ENCODE data around the gene ZNF511. TPM values are rescaled to one million over a fixed set of nuclear protein-coding genes. Genes with fewer than 3 reads are reported as not detected.

Gene ZNF511
- total and polyA plus RNA-seq, 2 of the 4 experiments (the other 2 are of a cell fraction), result 13.6 to 32.6 TPM

- Histone ChIP-seq H3K9me3 (ENCODE audit: control insufficient read depth, insufficient read depth, low read length) (no peaks in the 10 kb centered on the region), H2AK9ac (replicated peaks; ENCODE audit: low read depth, low read length, poor library complexity) (no peak overlapping the region), H3K9ac (ENCODE audit: low read depth, low read length) (no peak overlapping the region), H4K5ac (ENCODE audit: low read depth, low read length) (no peak overlapping the region), H4K20me1 (ENCODE audit: insufficient read depth, low read length) (peaks cover 3% of the 10 kb centered on the region; the same call in 1 of the 2 replicates), H3K23ac (ENCODE audit: low read depth, low read length) (no peak overlapping the region), H2BK120ac (ENCODE audit: low read depth, low read length) (no peak overlapping the region), H4K8ac (ENCODE audit: low read depth in 2 of 2, low read length in 2 of 2) (no peak overlapping the region), H2BK15ac (ENCODE audit: low read depth, low read length) (no peak overlapping the region), H3K79me1 (ENCODE audit: low read depth in 1 of 2, low read length in 2 of 2) (no peaks in the 10 kb centered on the region), H2AK5ac (ENCODE audit: low read depth, low read length) (no peak overlapping the region), H3K18ac (ENCODE audit: low read depth, low read length) (no peak overlapping the region), H3K4me2 (ENCODE audit: low read depth, low read length) (no peak overlapping the region), H2BK20ac (ENCODE audit: low read depth, low read length) (no peak overlapping the region), H3K27ac (ENCODE audit: insufficient read depth, low read length) (no peak overlapping the region), H2AFZ (replicated peaks; ENCODE audit: low read length, poor library complexity) (peak overlapping the region; percentile 51), H3K27me3 (ENCODE audit: control insufficient read depth, insufficient read depth, low read length) (peaks cover 12% of the 10 kb centered on the region; the same call in 1 of the 2 replicates), H3K4me3 (ENCODE audit: insufficient read depth, low read depth, low read length) (no peak overlapping the region), H3K4me1 (ENCODE audit: control insufficient read depth, insufficient read depth, low read length) (no peaks in the 10 kb centered on the region), H3K56ac (ENCODE audit: extremely low read depth, insufficient read depth, low read length) (no peak overlapping the region), H3K9me1 (ENCODE audit: insufficient read depth, low read length) (0 out of 2 replicates have a peak, but pooled peaks cover 5% of the 10 kb centered on the region), H3K36me3 (ENCODE audit: control insufficient read depth, insufficient read depth, low read length) (no peaks in the 10 kb centered on the region), H2BK5ac (ENCODE audit: low read depth, low read length, poor library complexity, severe bottlenecking) (peak overlapping the region; percentile 67), H4K91ac (ENCODE audit: insufficient read depth, low read depth, low read length) (no peak overlapping the region), H3K4ac (ENCODE audit: low read depth, low read length) (no peak overlapping the region), H3K14ac (replicated peaks; ENCODE audit: low read depth, low read length) (no peak overlapping the region)
- ATAC-seq (ENCODE audit: low read depth) (no peak), DNase-seq (no peak)
- in situ Hi-C loops (cut with MboI; ENCODE audit: low sequenced_read_pairs), result no loop called here
- no peak for TF ChIP-seq SMC3 (IDR thresholded peaks at IDR 0.05; ENCODE audit: low read depth, low read length)
- TF ChIP-seq POLR2A (IDR thresholded peaks at IDR 0.05; ENCODE audit: low read depth, low read length), result peak; percentile 49; the same call in 1 of the 2 replicates
- 87% methylated on average over 6 of the region's 8 CpGs; no CpG with 5 or more reads in 1 of the 2 experiments for WGBS, 2 experiments (ENCODE audit: extremely low coverage in 2 of 2, insufficient read length in 1 of 2)
- POLR2A ChIA-PET (ENCODE audit: unreplicated experiment), result no interaction called here
- no TSS peak for BruUV-seq (replicated peaks)
- intact Hi-C loops (cut with micrococcal nuclease), result no loop called here
- dilution Hi-C loops (cut with HindIII; ENCODE audit: low sequenced_read_pairs, unreplicated experiment), result no loop called here
- CTCF ChIA-PET, result no interaction called here
Observed at GRCh38 chr10:133349160-133349568, 40.5 kb downstream of the ZNF511 start.
